EL (cell line): ENCODE measurements around the gene FBXL14.
A peak's percentile ranks its signal among the peaks of the same experiment; 100 is the strongest.

Experiments used
- DNase-seq: peaks from one replicate; pipeline ENCODE4 v3.0.0-alpha.2; 2016

FBXL14 gene, protein sequence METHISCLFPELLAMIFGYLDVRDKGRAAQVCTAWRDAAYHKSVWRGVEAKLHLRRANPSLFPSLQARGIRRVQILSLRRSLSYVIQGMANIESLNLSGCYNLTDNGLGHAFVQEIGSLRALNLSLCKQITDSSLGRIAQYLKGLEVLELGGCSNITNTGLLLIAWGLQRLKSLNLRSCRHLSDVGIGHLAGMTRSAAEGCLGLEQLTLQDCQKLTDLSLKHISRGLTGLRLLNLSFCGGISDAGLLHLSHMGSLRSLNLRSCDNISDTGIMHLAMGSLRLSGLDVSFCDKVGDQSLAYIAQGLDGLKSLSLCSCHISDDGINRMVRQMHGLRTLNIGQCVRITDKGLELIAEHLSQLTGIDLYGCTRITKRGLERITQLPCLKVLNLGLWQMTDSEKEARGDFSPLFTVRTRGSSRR

GRCh38 chr12:1594261-1595025 is at the start of gene FBXL14:
Gene FBXL14, minus strand, starts transcription at chr12:1594581. Its CDS starts 515 bp downstream, at chr12:1594066.
- peak; percentile 84 for DNase-seq

GRCh38 chr12:1643905-1644533 is 49.6 kb upstream of the FBXL14 start:
- no peak for DNase-seq

DNA sequence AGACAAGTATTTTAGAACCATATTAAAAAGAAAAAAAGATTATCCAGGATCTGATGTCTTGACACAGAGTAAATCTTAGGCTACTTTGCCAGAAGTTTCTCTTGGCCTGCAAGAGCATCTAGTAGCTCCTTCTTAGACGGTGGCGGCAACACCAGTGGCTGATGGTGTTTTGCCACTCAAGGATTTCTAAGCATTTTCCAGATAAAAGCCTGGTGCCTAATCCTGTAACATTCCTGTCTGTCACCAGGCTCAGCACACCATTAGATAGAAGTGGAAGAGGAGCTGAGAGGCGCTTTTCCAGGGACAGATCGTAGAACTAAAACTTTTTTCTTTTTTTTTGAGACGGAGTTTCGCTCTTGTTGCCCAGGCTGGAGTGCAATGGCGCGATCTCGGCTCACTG is 48.7 kb upstream of the FBXL14 start:
- no peak for DNase-seq

DNA sequence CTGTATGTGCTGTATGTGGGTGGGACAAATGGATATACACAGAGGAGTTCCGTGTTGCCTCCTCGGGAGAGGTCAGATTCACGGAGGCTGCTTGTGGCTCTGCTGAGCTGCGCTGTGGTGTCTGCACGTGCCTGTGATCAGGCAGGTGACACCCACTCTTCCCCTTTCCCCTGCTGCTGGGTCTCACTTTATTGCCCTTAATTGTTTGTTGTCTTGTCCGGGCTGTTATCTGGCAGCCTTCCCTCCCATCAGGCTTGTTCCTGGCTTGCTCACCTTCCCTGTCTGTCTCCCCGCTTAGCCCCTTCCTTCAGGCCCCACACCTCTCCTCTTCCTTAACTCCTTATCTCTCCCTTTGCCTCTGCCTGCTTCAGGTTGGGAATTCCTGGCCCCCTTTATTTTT is 48.1 kb upstream of the FBXL14 start:
- no peak for DNase-seq

DNA sequence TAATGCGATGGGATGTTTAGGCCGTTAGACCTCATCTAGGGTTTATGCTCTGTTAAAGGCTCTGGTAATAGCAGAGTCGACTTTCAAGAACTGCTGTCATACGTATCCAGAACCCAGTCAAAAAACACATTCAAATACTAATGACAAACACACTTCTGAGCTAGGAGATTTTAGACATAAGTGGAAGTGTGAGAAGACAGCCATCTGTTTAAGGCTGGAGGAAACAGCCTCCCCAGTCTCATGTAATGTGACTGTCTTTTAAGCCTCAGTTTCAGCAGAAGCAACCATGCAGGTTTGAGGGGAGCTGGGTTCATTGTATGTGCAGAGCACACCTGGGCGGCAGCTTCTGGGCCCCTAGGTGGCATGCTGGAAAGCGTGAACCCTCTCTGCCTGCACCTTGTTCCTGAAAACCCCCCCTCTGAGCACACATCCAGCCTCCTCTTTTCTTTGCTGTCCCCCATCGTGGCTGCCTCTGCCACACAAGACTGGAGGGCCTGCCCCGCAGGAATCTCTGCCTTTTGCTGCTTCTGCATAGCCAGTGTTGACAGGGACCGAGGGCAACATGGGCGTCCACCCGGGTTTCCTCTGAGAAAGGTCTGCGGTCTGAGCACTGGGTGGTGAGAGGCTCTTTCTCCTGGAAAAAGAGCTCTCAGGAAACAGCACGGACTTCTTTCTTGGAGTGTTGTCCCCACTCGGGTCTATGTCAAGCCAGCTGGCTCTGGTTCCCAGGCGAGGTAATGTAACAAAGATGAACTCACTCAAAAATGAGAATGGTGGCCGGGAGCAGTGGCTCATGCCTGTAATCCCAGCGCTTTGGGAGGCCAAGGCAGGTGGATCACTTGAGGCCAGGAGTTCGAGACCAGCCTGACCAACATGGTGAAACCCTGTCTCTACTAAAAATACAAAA is 46.2 kb upstream of the FBXL14 start:
- no peak for DNase-seq

DNA sequence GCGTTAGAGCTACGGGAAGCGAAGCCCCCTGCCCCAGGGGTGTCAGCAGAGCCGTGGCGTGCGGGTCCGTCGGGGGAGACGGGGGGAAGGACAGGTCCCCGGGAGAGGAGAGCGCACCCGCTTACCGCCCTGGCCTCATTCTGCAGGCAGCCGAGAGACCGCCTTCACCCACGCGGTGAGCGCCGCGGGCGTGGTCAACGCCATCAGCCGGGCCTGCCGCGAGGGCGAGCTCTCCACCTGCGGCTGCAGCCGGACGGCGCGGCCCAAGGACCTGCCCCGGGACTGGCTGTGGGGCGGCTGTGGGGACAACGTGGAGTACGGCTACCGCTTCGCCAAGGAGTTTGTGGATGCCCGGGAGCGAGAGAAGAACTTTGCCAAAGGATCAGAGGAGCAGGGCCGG is 45.2 kb upstream of the FBXL14 start:
- no peak for DNase-seq

- no peak for DNase-seq
Measured at GRCh38 chr12:1638203-1638602, 43.8 kb upstream of the FBXL14 start.

GRCh38 chr12:1635301-1636095 is 41.1 kb upstream of the FBXL14 start:
- DNase-seq, result no peak

DNA sequence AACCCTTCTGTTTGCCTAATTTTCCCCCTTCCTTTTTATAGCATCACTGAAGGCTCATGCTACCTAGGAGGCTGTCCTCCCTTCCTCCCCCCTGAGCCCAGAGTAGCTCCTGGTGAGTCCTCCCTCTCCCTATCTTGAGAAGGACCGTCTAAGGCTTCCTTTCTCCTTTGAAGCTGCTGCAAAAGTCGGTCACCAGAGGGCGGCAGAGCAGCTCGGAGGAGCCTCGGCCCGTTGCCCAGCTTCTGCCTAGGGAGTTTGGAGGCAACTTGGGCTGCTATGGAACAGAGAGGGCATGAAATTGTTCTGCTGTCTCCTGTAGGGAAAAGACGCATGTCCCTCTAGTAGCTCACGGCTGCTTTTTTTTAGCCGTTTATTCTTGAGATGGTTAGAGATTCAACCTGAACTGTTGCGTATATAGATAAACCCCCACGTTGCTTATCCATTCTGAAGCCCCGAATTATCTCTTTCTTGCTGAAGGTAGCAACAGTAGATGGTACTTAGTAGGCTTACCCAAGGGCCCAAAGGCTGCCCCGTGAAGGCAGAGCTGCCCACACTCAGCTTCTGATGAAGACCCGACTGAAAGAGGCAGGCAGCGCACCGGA is 40.3 kb upstream of the FBXL14 start:
- peak; percentile 63 for DNase-seq

DNA sequence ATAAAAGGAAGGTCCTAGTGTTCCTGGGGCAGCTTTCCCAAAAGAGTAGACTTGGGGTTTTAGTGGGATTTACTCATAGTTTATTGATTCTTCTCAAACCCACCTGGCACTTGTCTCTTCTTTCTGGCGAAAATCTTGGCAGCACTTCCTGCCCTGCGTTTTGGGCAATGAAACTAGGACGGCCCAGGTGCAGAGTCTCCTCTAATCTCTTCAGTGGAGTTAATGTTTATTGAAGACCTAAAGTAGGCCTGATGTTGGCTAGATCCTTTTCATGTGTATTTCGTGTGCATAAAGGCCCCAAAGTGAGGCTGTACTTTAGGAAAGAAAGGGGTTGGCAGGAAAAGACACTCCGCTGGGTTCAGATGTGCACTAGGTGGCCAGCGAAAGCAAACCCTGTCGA is 39.8 kb upstream of the FBXL14 start:
- no peak for DNase-seq

DNA sequence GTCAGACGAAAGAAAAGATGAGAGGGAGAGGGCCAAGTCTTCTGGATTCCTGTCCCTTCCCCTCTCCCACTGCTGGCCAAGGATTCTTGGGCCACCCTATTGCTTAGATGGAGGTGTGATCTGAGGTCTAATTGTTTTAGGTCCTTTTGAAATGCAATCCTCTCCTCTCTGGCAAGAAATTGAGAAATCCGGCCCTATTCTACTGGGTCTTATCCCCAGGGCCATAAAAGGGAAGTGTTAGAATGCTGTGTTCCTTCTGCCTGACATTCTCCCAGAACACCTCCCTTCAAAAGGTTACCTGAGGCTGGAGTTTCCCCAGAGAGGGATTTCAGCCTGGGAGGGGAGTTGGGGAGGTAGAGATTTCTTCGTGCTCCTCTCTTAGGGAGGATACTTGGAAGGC is 39.1 kb upstream of the FBXL14 start:
- no peak for DNase-seq

DNA sequence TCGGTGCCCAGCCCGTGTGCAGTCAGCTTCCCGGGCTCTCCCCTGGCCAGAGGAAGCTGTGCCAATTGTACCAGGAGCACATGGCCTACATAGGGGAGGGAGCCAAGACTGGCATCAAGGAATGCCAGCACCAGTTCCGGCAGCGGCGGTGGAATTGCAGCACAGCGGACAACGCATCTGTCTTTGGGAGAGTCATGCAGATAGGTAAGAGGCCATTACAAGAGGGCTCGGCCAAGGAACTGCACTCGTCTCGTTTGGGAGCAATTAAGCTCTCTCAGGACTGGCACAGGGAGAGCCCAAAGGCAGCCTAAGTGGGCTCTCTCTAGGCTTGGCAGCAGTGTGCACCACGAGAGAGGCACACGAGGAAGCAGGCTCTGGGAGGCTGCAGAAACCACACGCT is 38.3 kb upstream of the FBXL14 start:
- no peak for DNase-seq

DNA sequence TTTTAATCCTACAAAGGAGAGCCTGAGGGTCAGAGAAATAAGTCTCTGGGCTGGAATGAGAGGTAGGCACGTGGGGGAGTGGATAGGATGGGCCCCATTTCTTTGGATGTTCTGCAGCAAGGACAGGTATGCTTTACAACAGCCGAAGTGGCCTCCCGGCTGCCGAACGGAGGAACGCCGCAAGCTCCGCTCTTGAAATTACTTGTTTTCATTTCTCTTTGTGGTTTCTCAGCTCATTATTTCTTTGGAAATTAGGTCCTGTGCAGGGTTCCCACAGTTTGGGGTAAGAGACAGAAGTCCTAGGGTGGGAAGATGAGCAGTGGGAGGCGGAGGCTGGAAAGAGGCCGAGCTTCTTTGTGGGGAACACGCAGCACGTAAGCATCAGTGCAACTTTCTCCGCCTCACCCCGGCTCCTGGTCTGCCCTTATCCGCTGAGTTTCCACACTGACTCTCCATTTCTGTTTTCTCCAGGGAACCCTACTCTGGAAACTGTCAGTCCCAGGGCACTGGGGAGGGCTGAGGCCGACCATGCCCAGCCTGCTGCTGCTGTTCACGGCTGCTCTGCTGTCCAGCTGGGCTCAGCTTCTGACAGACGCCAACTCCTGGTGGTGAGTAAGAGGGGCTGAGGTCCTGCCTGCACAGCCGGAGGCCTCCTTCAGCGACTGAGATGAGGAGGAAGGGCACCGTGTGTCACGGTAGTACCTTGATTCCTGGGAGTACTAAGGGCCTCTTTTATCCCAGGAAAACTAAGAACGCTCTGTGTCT is 36.6 kb upstream of the FBXL14 start:
- no peak for DNase-seq

DNA sequence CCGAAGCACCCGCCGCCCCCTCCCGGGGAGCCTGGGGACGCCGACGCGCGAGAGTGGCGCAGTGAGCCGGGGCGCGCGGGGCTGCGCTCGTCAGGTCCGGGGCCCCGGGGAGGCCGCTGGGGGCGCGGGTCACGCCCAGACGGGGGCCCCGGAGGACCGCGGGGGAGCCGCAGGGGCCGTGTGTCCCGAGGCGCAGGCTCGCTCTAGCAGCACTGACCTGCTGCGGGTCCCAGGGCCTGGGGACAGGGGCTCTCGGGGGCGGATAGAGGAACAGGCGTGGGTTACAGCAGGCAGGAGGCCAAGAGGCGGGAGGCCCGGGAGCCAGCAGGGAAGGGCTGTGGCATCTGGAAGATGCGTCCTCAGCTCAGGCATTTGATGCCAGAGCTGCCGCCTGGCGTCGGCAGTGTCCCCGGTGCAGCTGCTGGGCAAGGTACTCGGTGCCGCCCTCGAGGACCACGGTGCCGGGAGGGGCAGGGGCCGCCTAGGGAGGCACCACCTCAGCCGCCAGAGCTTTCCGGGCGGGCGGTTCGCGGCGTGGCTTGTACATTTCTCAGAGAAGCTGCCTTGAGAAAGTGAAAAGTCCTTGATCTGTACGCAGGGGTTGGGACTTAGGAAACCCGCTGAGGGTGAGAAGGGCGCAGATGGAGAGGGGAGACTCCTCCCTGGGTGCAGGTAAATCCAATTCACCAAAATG is 35.9 kb upstream of the FBXL14 start:
- no peak for DNase-seq

DNA sequence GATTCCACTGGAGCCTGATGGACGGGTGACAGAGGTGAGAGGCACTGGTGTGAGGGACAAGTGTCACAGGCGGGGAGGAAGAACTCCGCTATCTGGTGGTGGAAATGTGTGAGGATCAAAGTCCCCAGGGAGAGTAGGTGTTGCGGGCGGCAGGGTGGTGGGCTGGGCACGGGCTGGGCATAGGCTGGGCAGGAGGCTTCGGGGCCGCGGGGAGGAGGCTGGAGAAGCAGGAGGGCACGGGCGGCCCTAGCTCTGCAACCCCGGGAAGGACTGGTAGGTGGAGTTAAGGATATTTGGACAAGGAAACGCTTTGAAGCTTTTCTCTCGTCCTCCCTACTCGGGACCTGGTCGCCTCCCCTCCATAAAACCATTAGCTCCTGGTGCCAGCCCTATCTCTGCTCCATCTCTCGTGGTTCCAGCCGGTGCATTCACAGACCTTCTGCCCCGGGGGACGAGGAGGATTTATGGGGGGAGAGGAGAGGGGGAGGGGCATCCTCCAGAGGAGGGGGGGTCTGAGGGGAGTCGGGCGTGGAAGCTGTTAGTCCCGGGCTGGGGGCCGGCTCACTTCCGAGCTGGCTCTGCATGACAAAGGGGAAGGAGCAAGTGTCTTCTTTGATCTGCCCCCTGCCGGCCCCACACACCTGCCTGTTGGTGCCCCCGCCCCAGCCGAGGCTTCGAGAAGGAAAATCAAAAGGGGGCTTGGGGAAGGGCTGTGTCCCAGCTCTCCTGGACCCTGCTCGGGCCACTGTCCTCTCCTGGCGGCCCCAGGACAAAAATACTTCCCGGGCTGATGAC is 35.2 kb upstream of the FBXL14 start:
- DNase-seq, result no peak

GRCh38 chr12:1628666-1629337 is 34.4 kb upstream of the FBXL14 start, which contains the start of gene WNT5B:
Gene WNT5B, plus strand, starts transcription at chr12:1629231. Its CDS starts 2,124 bp downstream, at chr12:1631355.
- no peak for DNase-seq

- DNase-seq, result no peak
Measured at GRCh38 chr12:1622406-1622805, 28.0 kb upstream of the FBXL14 start.

DNA sequence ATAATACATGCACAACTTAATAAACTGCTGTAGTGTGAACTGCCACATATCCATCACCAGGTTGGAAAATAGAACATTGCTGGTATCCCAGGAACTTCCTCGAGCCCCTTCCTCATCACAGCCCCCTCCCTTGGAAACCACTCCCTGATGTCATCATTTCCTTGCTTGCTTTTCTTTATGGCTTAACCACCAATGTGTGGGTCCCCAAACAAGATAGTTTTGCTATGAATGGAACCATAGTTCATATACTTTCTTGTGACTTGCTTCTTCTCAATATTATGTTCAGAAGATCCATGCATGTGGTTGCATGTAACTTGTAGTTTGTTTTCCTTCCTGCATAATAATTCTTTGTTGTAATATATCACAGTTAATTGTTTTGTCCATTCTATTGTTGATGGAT is 25.7 kb upstream of the FBXL14 start:
- no peak for DNase-seq
